ENCODE results near the gene BOLA2. TPM values are rescaled to one million over a fixed set of nuclear protein-coding genes. Genes with fewer than 3 reads are reported as not detected.
A peak's percentile ranks its signal among the peaks of the same experiment; 100 is the strongest.
"Not testable (repeated sequence)": the region's sequence is repeated elsewhere in the genome, so short reads cannot be mapped to it uniquely, and the experiment has no call there.

The BOLA2 gene
- 7.2 and 11.9 TPM in 2 replicates for total RNA-seq (2012; rRNA removed)
- polyA plus RNA-seq (2012; rRNA removed) = 32.1 and 38.0 TPM in 2 replicates
- polyA plus RNA-seq (2012; cell fraction: cytosol; rRNA removed) = 12.2 and 27.2 TPM in 2 replicates
- polyA plus RNA-seq (2012; cell fraction: nucleus; rRNA removed; ENCODE audit: low replicate concordance) = 4.1 and 6.6 TPM in 2 replicates
- Bru-seq, nascent RNA = percentile 19 among the genes with signal in this experiment
- percentile 23 among the genes with signal in this experiment for BruChase-seq, experiment 1, labeled RNA remaining after a 6-hour chase
- percentile 26 among the genes with signal in this experiment for BruChase-seq, experiment 2, labeled RNA remaining after a 2-hour chase
- long read RNA-seq, transcript BOLA2-201 (3 exons, 1,012 nt) = major isoform, 12 of 17 reads
- long read RNA-seq, partial matches to known transcripts = 4 of 17 reads
- long read RNA-seq, other reads (novel, unspliced or antisense) = 1 of 17 reads

DNA sequence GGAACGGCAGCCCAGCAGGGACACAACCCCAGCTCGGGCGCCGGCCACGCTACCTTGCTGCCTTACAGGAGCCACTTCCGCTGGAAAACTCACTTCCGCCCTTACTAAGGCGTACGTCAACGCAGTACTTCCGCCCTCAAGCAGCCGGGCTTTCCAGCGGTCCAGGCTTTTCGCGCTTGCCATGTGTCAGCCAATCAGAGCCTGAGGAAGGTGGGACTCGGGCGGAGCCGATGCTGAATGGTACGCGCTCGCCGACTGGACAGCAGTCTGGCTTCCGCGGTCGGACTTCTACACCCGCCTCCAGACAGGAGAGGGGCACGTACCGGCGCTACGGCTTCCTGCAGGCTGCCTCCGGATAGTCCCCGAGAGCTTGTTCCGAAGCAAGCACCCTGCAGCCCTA is at the start of gene BOLA2, which contains the start of gene SLX1B:
TSS of gene BOLA2 (minus strand) at position 83 of the 400 bp plus-strand sequence. CDS start 98 bp downstream, outside the sequence.
TSS of gene SLX1B (plus strand) at position 265 of the 400 bp plus-strand sequence.
- H3K18ac ChIP-seq (ENCODE audit: low read depth, low read length); H3K79me1 ChIP-seq (ENCODE audit: low read depth in 1 of 2, low read length in 2 of 2); H2BK120ac ChIP-seq (ENCODE audit: low read depth, low read length); H2BK15ac ChIP-seq (ENCODE audit: low read depth, low read length); H3K4me1 ChIP-seq (ENCODE audit: control insufficient read depth, insufficient read depth, low read length); H3K4me3 ChIP-seq (ENCODE audit: insufficient read depth, low read depth, low read length); intact Hi-C loops (cut with micrococcal nuclease); H3K36me3 ChIP-seq (ENCODE audit: control insufficient read depth, insufficient read depth, low read length); BruUV-seq (replicated peaks); H2AFZ ChIP-seq (replicated peaks; ENCODE audit: low read length, poor library complexity); H3K9ac ChIP-seq (ENCODE audit: low read depth, low read length); H3K4ac ChIP-seq (ENCODE audit: low read depth, low read length); CTCF ChIA-PET; H3K4me2 ChIP-seq (ENCODE audit: low read depth, low read length); H4K91ac ChIP-seq (ENCODE audit: insufficient read depth, low read depth, low read length); H4K20me1 ChIP-seq (ENCODE audit: insufficient read depth, low read length); H3K56ac ChIP-seq (ENCODE audit: extremely low read depth, insufficient read depth, low read length); H4K8ac ChIP-seq (ENCODE audit: low read depth in 2 of 2, low read length in 2 of 2); H2BK20ac ChIP-seq (ENCODE audit: low read depth, low read length); H3K23ac ChIP-seq (ENCODE audit: low read depth, low read length); H3K9me1 ChIP-seq (ENCODE audit: insufficient read depth, low read length); dilution Hi-C loops (cut with HindIII; ENCODE audit: low sequenced_read_pairs, unreplicated experiment); in situ Hi-C loops (cut with MboI; ENCODE audit: low sequenced_read_pairs); H2AK5ac ChIP-seq (ENCODE audit: low read depth, low read length); H3K14ac ChIP-seq (replicated peaks; ENCODE audit: low read depth, low read length); H4K5ac ChIP-seq (ENCODE audit: low read depth, low read length); H2BK5ac ChIP-seq (ENCODE audit: low read depth, low read length, poor library complexity, severe bottlenecking); H2AK9ac ChIP-seq (replicated peaks; ENCODE audit: low read depth, low read length, poor library complexity); H3K9me3 ChIP-seq (ENCODE audit: control insufficient read depth, insufficient read depth, low read length); H3K27me3 ChIP-seq (ENCODE audit: control insufficient read depth, insufficient read depth, low read length); H3K27ac ChIP-seq (ENCODE audit: insufficient read depth, low read length); DNase-seq; POLR2A ChIA-PET (ENCODE audit: unreplicated experiment): not testable (repeated sequence)
- ATAC-seq (ENCODE audit: low read depth) = peak; percentile 94
- WGBS, 2 experiments (ENCODE audit: extremely low coverage in 2 of 2, insufficient read length in 1 of 2) = no CpG with 5 or more reads among the region's 33 CpGs

DNA sequence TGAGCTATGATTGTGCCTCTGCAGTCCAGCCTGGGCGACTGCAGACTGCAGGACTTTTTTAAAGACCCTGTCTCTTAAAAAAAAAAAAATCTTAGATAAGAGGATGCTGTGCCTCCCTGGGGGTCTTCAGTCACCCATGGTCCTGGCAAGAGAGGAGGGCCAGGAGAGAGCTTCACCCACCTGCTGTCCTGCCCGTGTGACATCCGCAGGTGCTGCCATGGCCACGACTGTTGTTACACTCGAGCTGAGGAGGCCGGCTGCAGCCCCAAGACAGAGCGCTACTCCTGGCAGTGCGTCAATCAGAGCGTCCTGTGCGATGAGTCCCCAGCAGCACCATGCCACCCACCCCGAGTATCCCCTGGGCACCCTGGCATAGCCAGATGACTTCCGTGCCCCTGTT is 28.1 kb upstream of the BOLA2 start:
- H2AK5ac ChIP-seq (ENCODE audit: low read depth, low read length); intact Hi-C loops (cut with micrococcal nuclease); H3K4ac ChIP-seq (ENCODE audit: low read depth, low read length); H2BK20ac ChIP-seq (ENCODE audit: low read depth, low read length); H3K4me2 ChIP-seq (ENCODE audit: low read depth, low read length); H3K56ac ChIP-seq (ENCODE audit: extremely low read depth, insufficient read depth, low read length); POLR2A ChIA-PET (ENCODE audit: unreplicated experiment); CTCF ChIA-PET; ATAC-seq (ENCODE audit: low read depth); H3K4me1 ChIP-seq (ENCODE audit: control insufficient read depth, insufficient read depth, low read length); H2BK5ac ChIP-seq (ENCODE audit: low read depth, low read length, poor library complexity, severe bottlenecking); dilution Hi-C loops (cut with HindIII; ENCODE audit: low sequenced_read_pairs, unreplicated experiment); H3K14ac ChIP-seq (replicated peaks; ENCODE audit: low read depth, low read length); H3K36me3 ChIP-seq (ENCODE audit: control insufficient read depth, insufficient read depth, low read length); H2BK15ac ChIP-seq (ENCODE audit: low read depth, low read length); H3K23ac ChIP-seq (ENCODE audit: low read depth, low read length); DNase-seq; H4K91ac ChIP-seq (ENCODE audit: insufficient read depth, low read depth, low read length); H3K9ac ChIP-seq (ENCODE audit: low read depth, low read length); H4K20me1 ChIP-seq (ENCODE audit: insufficient read depth, low read length); H3K9me1 ChIP-seq (ENCODE audit: insufficient read depth, low read length); H3K27me3 ChIP-seq (ENCODE audit: control insufficient read depth, insufficient read depth, low read length); H3K9me3 ChIP-seq (ENCODE audit: control insufficient read depth, insufficient read depth, low read length); BruUV-seq (replicated peaks); H3K79me1 ChIP-seq (ENCODE audit: low read depth in 1 of 2, low read length in 2 of 2); H2BK120ac ChIP-seq (ENCODE audit: low read depth, low read length); H3K4me3 ChIP-seq (ENCODE audit: insufficient read depth, low read depth, low read length); in situ Hi-C loops (cut with MboI; ENCODE audit: low sequenced_read_pairs); H2AK9ac ChIP-seq (replicated peaks; ENCODE audit: low read depth, low read length, poor library complexity); H3K27ac ChIP-seq (ENCODE audit: insufficient read depth, low read length); H2AFZ ChIP-seq (replicated peaks; ENCODE audit: low read length, poor library complexity); H4K5ac ChIP-seq (ENCODE audit: low read depth, low read length); H4K8ac ChIP-seq (ENCODE audit: low read depth in 2 of 2, low read length in 2 of 2); H3K18ac ChIP-seq (ENCODE audit: low read depth, low read length): not testable (repeated sequence)
- no CpG with 5 or more reads among the region's 12 CpGs for WGBS, 2 experiments (ENCODE audit: extremely low coverage in 2 of 2, insufficient read length in 1 of 2)

Measured in IMR-90 (cell line).